ENCODE data around the gene ESR1. TPM values are rescaled to one million over a fixed set of nuclear protein-coding genes. Genes with fewer than 3 reads are reported as not detected.
"Not testable (repeated sequence)": the region's sequence is repeated elsewhere in the genome, so short reads cannot be mapped to it uniquely, and the experiment has no call there.

Gene ESR1
- total RNA-seq, 1 experiment from 2014 or later = 0.23 TPM

DNA sequence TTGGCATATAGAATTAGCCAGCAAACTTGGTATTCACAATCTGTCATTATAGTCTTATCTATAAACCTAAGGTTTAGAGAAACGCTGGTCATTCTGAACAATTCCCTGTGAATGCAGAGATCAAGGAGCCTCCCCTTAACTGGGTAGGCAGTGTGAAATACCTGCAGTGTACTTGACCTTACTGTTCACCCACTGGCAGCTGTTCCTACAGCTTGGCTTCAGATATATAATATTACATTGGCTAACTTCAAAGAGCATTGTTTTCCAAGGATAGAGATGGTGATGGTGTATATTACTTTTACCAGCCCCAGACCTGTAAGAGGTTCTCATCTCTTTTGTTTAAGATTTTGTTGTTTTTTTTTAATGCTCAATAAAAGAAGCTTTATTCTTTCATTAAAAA lies 168.3 kb downstream of the ESR1 start:
- DNase-seq (ENCODE audit: low read depth) = no peak

DNA sequence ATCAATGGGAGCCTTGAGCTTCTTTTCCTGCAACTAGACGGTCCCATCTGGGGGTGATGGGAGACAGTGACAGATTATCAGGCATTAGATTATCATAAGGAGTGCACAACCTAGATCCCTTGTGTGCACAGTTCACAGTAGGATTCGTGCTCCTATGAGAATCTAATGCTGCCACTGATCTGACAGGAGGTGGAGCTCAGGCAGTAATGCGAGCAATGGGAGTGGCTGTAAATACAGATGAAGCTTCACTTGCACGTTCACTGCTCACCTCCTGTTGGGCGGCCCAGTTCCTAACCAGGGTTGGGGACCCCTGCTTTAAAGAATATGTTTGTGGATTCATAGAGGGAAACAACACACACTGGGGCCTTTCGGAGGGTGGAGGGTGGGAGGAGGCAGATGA lies 180.7 kb downstream of the ESR1 start:
- not testable (repeated sequence) for DNase-seq (ENCODE audit: low read depth)

DNA sequence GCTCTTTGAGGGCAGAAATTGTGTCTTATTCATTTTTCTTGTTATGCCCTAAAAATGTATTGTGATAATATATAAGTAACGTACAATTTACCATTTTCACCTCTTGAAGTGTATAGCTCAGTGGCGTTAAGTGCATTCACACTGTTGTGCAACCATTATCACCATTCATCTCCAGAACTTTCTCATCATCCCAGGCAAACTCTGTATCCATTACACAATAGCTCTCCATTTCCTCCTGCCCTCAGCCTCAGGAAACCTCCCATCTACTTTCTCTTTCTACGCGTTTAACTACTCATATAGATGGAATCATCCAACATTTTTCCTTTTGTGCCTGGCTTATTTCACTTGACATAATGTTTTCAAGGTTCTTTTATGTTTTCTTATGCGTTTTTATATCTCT lies 184.6 kb downstream of the ESR1 start:
- no peak for DNase-seq (ENCODE audit: low read depth)

DNA sequence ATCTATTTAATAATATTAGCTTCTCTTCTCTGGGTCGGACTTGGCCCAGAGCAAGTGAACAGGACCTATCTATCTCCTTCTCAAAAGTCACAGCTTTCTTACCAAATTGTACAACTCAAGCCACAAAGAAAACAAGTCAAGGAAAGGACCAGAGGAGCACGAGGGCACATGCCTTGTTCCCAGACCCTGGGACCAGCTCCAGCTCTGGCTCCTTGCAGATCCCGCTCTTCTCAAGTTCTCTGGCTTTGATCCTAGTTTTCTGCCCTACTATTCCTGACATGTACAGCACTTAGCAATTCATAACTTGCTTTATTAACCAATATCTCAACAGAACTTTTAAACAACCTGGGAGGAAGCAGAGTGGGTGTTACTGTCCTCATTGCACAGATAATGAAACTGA lies 185.9 kb downstream of the ESR1 start:
- DNase-seq (ENCODE audit: low read depth) = no peak

DNA sequence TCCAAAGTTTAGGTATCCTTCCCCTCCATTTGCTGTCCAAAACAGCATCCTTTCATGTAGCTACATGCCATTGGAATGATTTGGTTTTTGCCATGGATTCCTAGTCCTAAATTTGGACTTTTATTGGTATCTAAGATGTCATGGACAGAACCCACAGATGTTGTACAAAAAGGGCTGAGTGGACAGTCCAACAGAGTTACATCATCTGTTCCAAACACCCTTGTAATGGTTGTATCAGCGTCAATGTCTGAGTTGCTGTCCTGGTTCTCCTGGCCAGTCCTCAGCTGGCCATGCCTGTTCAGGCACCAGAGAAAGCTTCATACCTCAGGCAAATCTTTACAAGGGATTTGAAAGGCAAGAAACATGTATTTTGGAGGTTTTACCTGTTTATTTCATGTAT lies 191.3 kb downstream of the ESR1 start:
- DNase-seq (ENCODE audit: low read depth) = peak; percentile 24

DNA sequence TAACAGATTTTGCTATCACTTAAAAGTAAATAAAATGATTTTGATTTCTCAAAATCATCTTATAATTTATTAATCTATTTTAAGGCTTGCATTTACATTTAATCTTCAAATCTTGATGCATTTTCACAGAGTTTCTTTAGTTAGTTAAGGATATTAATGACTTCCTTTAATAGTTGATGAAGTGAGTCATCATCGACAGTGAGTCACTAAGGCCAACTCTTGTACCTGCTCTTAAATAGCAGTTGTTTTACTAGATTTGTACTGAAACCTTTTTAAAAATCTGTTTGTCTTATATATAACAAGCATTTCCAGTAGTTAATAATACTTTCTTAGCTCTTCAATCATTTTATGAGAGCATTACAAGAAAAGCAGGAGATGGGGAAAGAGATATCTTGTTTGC lies 191.7 kb downstream of the ESR1 start:
- DNase-seq (ENCODE audit: low read depth) = peak; percentile 30

DNA sequence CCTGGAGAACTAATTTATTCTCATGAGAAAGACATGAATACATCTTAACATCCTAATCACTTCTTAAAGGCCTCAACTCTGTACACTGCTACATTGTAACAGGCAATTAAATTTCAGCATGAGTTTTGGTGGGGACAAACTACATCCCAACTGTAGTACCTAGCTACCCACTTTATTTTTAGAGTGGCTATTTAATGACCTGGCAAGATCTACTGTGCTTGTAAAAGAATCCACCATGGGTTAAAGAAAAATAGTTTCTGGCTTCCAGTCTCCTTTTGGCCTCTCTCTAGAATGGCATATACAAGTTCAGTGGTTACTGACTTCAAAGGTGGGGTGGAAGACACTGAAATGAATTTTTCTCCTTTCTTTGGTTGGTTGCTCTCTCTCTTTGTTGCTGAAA lies 193.9 kb downstream of the ESR1 start:
- DNase-seq (ENCODE audit: low read depth) = no peak

DNA sequence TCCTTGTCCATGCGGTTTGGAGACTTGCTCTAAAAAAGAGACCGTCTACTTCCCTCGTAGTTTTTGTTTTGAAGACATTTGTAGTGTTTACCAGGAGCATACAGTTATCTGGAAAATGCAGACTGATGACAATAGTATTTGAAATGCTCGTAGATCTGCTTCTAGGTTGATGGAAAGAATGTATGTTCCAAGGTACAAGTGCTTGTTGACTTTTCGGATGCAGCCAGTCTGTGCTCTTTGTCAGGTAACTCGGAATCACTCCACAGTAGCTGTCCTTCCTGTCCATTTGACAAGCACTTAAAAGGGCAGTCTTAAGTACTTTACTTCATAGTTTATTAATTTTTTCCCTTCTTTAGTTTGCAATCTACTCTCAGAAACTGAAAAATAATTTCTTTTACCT lies 194.8 kb downstream of the ESR1 start:
- DNase-seq (ENCODE audit: low read depth) = no peak

DNA sequence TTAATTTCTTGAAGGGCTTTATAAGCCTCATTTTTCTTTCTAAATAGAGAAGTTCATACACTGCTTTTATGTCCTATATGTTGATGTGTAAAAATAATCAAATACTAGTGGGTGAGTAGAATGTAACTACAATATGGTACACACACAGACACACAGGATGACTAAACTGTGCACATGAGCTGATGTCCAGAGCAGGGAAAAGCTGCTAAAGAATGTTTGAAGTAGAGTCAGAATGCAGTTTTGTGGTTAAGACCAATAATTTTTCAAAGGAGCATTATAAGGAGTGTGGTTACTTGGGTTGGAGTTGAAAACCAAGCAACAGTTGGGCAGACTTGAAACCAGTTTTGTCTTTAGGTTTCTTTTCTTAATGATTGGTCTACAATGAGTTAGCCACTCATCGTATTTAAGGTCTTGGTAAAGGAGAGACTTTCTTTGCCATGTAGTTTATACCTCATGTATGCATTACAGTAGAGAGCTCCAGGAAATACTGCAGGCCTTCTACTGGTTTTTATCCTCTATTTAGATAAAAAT lies 196.6 kb downstream of the ESR1 start:
- peak; percentile 66 for DNase-seq (ENCODE audit: low read depth)

DNA sequence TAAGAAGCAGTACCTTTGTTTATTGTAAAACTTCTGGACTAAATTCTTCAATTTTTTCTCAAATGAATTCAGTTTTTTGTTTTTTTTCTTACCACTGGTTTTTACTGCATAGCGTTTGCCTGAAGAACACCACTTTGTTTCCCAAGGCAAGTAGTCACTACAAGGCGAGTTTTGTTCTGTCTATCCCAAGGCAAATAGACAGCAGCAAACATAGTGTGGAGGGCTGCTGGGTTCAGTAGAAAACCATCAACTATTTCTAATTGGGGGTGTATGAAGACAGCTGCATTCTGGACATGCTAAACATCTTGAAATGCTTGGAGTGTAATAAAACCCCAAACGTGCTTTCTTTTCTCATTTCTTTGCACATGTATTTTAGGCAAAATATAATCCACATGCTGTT lies 197.4 kb downstream of the ESR1 start:
- DNase-seq (ENCODE audit: low read depth) = no peak

DNA sequence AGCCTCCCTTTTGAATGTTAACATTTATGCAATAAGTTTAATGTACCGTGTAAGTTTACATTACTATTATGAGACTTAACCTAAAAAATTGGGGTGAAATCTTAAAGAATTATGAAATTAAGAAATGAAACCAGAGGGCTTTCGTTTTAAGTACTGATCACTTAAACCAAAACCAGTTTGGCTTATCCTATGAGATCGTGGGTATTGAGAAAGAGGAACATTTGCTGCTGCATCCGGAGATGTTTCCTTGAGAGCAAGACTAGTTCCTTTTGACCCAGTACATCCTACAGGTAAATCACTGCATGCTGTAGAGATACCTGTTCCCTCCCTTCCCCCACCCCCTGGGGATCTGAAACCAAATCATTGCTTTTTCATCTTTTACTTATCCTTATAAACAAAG lies 201.3 kb downstream of the ESR1 start:
- no peak for DNase-seq (ENCODE audit: low read depth)

DNA sequence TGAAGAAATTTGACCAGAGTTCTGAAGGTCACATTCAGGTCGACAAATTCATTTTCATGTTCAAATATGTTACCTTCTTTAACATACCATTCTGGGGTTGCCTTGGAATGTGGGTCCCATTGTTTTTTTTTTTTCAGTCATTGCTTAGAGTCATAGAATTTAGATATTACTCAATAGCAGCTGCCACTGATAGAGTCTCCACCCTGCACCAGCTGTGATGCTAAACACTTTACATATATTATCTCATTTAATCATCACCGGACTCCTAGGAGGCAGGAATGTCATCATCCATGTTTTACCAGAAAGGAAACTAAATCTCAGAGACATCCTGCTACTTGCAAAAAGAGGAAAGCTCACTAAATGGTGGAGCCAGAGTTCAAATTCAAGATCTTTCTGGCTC lies 204.7 kb downstream of the ESR1 start:
- peak; percentile 35 for DNase-seq (ENCODE audit: low read depth)

DNA sequence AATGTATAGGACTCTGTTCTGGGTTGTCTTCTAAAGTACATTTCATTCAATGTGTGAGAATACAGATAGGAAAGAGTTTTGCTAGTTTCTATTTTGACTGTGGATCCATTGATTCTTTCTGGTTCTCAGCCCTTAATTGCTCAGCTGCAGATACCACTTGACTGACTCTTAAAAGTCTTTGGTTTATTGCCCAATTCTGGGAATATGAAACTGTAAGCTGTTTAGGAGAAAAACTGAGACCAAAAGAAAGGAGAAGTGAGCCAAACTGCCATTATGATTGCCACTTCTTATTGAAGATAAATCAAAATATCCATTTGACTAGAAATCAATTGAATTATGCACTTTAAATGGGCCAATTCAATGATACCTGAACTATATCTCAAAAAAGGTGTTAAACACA lies 211.4 kb downstream of the ESR1 start:
- DNase-seq (ENCODE audit: low read depth) = no peak

DNA sequence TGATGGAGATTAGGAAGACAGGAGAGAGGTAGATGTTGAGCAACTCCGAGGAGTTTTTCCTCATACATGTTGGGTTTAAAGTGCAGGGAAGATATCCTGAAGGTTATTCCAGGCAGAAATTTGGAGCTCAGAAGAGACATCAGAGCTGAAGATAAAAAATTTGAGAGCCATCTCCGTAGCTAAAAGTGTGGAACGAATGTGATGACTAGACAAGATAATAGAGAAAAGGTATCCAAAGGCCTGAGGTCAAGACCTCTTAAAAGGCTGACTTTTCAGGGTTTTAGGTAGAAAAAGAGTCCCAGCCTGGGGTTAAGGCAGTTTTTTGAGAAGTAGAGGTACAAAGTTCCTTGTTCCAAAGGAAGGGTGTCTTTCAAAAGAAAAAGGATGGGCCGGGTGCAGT lies 214.8 kb downstream of the ESR1 start:
- no peak for DNase-seq (ENCODE audit: low read depth)

DNA sequence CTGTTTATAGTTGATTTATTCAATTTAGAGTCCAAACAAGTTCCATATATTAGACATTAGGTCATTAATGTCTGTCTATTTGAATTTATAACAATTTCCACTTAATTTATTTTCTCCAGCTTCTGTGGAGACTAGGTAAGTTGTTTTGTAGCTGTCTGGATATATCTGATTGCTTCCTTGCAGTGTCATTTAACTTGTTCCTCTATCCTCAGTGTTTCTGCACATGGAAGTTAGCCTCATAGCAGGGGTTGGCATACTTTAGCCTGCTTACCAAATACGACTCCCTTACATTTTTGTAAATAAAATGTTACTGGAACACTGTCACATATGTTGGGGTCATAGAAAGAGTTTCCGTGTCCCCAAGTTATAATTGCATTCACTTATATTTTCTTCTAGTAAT lies 216.1 kb downstream of the ESR1 start:
- DNase-seq (ENCODE audit: low read depth) = no peak

DNA sequence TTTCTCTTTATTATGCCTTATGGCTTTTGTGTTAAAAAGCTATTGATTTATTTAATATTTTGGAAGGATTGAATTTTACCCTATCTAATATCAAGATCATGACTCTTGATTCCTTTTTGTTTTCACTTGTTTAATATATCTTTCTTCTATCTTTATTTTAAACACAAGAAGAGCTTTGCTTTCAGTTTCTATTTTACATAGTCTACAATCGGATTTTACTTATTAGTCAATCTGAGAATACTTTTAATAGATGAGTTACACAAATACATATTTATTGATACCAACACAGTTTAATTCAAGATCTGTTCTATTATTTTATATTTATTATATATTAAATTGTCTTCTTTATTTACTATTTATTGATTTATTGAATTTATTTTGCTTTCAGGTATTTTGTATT lies 218.8 kb downstream of the ESR1 start:
- no peak for DNase-seq (ENCODE audit: low read depth)

DNA sequence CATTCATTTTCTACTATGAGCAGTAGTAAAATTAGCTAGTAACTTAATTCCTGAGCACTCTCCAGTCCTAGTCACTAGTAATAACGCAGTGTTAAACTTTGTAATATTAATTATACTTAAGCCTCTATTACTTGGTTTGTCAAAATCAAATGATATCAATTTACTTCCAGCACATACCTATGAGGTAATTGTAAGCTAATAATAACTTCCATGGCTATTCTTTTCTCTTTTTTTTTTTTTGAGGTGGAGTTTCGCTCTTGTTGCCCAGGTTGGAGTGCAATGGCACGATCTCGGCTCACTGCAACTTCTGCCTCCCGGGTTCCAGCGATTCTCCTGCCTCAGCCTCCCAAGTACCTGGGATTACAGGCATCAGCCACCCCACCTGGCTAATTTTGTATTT lies 219.3 kb downstream of the ESR1 start:
- not testable (repeated sequence) for DNase-seq (ENCODE audit: low read depth)

DNA sequence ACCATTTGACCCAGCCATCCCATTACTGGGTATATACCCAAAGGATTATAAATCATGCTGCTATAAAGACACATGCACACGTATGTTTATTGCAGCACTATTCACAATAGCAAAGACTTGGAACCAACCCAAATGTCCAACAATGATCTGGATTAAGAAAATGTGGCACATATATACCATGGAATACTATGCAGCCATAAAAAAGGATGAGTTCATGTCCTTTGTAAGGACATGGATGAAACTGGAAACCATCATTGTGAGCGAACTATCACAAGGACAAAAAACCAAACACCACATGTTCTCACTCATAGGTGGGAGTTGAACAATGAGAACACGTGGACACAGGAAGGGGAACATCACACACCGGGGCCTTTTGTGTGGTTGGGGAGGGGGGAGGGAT lies 226.3 kb downstream of the ESR1 start:
- not testable (repeated sequence) for DNase-seq (ENCODE audit: low read depth)

DNA sequence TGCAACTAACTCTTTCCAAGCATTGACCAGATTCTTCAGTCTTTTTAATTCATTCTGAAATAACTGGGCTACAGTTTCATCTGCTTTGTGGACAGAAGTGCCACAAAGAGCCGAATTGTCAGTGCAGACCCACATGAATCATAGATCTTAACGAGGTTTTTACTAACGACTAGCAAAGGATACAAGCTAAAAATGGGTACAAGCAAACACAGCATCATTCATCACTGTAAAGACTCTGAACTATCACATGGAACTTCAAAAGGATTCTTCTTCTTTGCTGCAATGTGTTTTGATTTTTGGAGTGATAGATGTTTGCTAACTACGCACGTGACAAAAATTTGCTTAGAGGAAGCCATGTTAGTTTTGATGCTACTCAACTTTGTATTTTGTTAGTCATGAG lies 227.1 kb downstream of the ESR1 start:
- DNase-seq (ENCODE audit: low read depth) = no peak

DNA sequence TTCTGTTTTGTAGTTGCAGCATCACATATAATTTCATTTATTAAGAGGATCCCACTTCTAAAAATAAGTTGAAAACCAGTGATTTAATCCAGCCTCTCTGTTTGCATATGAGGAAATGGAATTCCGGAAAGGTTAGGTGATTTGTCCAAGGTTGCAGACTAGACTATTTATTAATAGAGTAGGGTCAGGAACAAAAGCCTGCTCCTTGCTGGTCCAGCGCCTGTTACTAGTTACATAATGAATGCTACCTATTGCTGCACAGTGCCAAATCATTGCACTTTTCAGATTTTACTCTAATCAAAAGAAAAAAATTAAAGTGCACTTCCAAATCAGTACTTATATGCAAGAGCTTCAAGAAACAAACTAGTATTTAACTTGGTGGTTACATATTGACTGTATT lies 238.6 kb downstream of the ESR1 start:
- DNase-seq (ENCODE audit: low read depth) = no peak

DNA sequence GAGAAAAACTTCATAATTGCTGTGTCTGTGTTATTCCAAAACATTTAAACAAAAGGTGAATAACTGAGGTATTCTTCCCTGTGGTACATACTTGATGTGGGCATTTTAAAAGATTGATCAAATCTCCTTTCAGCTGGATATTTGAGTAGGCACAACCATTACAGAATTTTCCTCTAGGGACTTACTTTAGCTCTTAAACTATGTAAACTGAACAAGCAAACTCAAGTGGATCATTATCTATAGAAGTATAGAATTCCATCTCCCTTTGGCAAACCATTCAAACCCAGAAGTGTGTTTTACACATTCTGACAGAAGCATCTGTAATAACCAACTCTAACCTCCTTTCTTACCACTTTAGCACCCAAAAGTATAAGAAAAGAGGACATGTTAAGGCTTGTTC lies 241.4 kb downstream of the ESR1 start:
- no peak for DNase-seq (ENCODE audit: low read depth)

DNA sequence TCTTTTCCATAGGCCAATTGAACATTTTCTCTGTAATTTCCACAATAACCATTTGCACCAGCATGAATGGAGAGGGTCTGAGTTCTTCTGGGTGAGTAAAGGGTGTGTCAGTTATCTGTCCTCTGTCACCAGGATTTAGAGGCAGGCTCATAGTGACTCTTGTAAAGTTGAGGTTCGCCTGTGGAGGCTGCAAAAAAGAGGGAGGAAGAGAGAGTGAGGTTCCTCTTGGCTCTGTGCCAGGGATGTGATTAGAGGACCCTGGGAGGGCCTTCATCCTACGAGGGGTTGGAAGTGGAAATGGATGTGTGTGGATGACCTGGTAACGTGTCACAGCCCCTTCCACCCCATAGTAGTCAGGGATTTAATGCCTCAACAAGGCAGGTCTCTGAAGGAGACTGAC lies 242.0 kb downstream of the ESR1 start:
- no peak for DNase-seq (ENCODE audit: low read depth)

DNA sequence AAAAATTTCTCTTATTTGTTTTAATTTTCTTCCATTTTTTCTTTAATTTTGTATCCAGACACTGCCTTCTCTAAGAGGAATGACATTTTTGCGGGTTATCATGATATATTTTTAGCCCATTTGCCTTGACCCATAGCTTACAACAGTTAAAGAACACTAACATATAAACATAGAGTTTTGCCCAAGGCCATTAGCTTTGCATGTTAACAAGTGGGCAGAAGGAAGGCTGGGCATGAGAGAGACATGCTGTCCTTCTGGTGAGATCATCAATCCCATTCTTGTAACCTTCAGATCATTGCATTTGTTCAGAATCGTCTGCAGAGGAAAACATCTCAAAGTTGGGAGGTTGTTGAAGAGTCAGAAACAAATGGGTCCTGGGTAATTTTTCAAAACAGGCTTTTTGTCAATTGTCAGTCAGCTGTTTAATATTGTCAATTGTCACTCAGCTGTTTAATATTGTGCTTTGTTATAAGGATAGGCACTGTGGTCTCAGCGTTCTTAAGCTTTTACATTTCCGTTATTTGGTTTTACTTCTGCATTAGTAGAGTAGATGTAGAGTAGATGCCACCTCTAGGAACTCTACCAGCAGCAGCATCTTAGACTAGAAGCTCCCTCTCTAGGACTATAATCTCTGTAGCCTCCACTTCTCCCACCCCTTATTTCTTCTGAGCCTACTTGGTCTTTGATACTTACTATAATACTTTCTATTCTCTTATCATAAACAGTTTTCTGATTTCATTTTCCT lies 243.1 kb downstream of the ESR1 start:
- DNase-seq (ENCODE audit: low read depth) = no peak

DNA sequence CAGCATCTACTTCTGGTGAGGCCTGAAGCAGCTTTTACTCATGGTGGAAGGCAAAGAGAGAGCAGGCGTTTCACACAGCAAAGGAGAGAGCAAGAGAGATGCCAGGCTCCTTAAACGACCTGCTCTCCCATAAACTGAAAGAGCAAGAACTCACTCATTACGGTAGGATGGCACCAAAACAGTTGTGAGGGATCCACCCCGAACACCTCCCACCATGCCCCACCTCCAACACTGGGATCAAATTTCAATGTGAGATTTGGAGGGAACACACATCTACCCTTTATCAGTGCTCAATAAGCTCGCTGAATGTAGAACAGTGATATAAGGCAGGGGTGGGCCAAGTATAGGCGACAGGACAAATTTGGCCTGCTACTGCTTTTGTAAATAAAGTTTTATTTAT lies 244.6 kb downstream of the ESR1 start:
- no peak for DNase-seq (ENCODE audit: low read depth)

Data from LHCN-M2 (cell line).